ENCODE results near the gene C11orf16.
"Not testable (repeated sequence)": the region's sequence is repeated elsewhere in the genome, so short reads cannot be mapped to it uniquely, and the experiment has no call there.

The C11orf16 gene

GRCh38 chr11:8934742-8935488, 2.2 kb upstream of the C11orf16 start:
- no peak for DNase-seq

DNA sequence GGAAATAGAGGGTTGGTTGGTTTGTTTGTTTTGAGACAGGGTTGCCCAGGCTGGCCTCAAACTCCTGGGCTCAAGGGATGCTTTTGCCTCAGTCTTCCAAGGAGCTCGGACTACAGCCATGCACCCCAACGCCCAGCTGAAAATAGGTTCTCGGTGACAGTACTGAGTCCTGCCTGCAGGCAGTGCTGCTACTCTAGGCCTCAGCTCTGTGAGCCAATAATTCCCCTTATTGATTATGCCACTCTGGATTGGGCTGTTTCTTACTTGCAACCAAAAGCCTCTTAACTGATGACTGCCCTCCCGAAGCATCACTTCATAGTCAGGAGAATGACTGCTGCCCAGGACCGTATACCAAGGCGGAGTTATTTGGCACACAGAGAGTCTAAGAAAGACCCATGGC, 1.2 kb upstream of the C11orf16 start:
- no peak for DNase-seq

DNA sequence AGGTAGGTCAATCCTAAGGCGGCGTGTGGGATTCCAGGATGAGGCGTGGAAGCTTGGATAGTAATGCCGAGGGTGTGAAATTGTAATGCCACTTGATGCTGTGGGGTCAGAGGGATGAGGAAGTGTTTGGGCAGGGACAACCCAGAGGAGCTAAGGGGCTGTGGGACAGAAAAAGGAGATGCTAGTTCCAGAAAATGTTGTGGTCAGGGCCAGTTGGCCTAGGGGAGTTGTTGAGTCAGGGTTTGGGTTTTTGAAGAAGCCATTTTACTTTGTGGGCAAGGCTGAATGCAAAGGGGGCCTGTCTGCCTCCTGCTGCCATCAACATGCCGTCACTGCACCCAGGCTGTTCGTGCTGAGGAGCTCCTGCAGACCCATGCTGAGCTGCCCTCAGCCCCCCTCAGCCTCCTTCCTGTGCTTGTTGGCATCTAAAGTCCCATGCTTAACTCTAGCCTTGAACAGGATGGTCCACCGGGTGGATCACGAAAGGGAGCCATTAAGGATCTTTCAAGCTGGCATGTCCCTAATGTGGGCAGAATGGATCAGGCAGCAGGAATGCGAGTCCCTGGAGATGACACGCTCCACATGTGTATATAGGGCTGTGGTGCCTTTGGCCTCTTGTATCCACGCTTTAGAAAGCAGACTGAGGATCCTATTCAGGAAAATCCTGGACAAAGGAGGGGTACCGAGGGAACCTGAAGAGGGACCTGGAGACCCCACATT, 2.1 kb downstream of the C11orf16 start:
- no peak for DNase-seq

- no peak for DNase-seq
Observed at GRCh38 chr11:8928981-8929615, 3.6 kb downstream of the C11orf16 start.

- no peak for DNase-seq
Observed at GRCh38 chr11:8928205-8928604, 4.5 kb downstream of the C11orf16 start.

DNA sequence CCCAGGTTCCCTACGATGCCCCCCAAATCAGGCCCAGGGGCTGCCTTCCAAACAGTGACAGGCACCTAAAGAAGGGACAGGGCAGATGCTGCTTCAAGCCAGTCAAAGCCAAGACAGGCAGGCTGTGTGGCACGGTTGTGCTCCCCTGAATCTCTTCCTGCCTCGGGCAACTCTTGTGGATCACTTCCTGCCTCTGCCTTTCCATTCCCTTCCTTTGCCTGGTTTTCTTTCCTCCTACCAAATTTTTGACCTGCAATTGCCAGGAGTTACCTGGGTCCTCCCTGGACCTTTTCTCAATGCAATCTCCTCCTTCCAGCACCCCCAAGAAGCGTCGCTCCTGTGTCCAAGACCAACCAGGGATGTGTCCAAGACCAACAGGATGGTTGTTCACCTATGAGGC, 5.5 kb downstream of the C11orf16 start:
- no peak for DNase-seq

DNA sequence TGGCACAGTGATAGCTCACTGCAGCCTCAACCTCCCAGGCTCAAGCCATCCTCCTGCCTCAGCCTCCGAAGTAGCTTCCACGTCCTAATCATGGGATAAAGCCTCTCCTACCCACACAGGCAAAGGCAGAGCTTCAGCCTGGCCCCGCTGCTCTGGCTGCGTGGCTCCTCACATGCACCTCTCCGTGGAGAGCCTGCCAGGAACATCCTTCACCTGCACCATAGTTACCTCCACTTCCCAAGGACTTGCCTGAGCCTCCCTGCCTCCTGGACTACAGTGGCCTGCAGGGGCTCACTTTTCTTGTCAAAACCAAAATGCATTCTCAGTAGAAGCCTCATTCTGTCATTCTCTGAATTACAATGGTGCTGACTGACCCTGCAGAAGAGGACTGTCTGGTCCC, 6.5 kb downstream of the C11orf16 start:
- no peak for DNase-seq

DNA sequence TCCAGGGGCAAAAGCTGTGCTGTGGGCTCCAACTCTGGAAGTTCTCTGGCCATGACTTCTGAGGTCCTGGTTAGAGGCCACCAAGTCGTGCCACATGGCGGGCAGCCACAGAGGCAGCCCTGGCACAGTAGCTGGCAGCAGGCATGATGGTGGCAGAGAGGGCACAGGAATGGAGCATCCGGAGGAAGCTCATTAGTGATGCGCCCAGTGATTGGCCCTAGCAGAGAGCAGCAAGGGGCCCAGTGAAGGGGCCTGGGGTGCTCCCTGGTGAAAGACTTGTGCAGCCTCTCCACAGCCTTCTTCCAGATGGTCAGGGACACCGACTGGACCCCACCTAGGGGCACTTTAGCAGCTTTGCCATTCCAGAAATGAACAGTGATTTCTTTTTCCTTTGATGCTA, 7.0 kb downstream of the C11orf16 start:
- no peak for DNase-seq

DNA sequence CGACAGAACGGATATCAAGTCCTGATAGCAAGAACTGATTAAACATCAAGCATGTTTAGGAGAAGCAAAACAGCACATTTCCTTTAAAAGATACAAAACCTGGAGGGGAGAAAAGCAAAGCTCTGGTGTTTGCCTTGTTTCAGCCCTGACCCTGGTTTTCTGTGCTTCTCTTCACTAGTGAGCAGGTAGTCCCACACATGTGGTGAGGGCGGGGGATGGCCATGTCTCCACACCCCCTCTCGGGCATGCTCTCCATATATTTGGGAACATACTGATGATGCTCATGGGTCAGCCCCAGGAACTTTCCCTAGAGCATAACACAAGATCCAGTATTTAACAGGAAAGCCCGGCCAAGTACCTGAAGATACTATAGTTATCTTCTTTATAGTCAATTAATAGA, 10.1 kb downstream of the C11orf16 start:
- no peak for DNase-seq

- no peak for DNase-seq
Observed at GRCh38 chr11:8917157-8917825, 15.5 kb downstream of the C11orf16 start.

DNA sequence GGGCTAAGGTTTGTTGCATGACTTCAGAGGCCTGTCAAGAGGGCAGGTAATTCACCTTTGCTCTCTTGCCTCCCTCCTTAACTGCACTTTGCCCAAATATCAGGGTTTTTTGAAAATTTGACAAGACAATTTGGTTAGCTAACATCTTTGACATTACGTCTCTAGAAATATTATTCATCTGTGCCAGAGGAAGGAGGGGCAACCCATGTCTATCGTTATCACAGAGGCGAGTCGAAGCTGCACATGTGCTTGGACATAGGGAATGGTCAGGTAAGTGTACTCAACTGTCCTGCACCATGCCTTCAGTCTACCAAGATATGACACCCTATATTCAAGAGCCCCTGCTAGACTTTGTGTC, 18.1 kb downstream of the C11orf16 start:
- DNase-seq: no peak

DNA sequence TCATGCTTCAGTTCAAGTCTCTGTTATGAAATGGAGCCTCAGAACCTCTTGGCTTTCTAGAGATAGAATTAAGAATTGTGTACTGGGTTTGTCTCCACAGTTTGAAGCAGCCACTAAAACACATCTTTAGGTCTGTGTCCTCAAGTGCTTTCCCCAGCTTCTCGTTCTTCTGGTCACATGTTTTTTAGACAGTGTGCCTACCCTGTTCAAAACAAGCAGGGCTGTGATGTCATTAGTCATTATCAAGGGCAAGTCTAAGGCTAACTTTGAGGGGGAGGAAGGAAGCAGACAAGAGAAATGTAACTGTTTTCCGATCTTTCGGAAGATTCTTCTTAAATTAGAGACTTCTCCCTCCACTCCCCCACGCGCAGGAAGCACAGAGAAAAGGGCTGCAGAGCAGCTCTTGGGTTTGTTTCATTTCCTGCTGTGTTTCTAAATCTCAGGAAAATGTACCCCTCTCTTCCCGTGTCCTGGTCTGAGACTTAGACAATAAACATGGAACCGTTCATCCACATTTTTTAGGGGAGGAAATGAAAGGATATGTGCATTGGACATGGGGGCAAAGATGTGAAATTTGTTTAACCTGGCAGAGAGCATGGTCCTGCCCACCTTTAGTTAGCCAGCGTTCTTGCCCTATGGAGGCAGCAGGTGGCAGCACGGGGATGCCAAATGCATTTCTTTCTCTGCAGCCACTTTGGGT, 18.6 kb downstream of the C11orf16 start:
- DNase-seq: no peak

DNA sequence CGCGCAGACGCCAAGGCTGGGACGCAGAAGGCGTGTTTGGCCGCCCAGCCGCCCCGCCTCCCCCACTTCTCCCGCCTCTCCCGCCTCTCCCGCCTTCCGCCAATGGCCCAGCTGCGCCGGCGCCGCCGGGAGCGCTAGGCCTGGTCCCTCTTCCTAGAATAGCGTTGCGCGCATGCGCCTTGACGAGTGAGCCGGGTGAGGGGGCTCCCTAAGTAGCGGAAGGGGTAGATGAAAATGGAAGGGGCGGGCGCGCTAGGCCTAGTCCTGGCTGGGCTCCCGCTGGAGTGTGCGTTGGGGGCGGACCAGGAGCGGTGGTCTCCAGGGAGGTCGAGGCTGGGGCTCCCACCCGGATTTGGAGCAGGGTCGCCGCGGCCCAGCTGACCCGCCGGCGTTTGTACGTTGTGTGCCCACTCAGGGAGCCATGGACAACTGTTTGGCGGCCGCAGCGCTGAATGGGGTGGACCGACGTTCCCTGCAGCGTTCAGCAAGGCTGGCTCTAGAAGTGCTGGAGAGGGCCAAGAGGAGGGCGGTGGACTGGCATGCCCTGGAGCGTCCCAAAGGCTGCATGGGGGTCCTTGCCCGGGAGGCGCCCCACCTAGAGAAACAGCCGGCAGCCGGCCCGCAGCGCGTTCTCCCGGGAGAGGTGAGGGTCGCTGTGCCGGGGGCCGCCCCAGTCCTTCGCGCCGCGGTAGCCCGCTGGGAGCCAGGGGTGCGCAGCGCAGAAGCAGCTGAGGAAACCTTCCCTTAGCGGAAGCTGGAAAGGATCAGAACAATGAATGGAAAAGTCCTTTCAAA, 21.5 kb downstream of the C11orf16 start, which contains the start of gene AKIP1:
TSS of gene AKIP1 (plus strand) at position 161 of the 795 bp plus-strand sequence. CDS start at position 422, 261 bp downstream.
- DNase-seq: peak; percentile 61

DNA sequence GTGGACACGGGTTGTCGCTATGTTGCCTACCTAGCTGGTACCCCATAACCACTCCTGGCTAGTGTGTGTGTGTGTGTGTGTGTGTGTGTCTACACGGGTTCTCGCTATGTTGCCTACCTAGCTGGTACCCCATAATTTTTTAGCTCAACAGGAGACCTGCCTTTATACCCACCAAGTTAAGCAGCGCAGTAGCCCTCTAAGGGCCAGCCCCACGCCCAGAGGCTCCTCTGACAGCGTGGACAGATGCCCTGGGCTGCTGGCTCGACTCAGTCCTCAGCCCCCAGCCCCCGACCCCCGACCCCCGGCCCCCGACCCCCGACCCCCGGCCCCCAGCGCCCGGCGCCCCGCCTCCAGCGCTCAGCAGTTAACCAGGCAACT, 22.1 kb downstream of the C11orf16 start:
- DNase-seq: no peak

DNA sequence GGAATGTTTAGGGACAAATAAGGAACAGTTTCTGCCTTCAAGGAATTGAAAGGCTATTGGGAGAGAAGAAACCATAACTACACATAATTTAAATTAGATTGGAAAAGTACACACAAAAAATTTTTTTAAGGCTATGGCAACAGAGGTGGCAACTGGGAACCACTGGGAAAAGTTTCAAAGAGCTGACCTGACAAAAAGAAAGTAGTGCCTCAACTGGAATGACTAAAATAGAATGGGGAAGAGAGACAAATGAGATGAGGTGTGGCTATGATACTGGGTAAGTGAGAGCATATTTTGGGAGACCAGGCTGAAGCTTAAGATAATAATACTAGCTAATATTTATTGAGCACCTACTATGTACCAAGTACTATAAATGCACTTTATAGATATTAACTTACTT, 24.6 kb downstream of the C11orf16 start:
- no peak for DNase-seq

DNA sequence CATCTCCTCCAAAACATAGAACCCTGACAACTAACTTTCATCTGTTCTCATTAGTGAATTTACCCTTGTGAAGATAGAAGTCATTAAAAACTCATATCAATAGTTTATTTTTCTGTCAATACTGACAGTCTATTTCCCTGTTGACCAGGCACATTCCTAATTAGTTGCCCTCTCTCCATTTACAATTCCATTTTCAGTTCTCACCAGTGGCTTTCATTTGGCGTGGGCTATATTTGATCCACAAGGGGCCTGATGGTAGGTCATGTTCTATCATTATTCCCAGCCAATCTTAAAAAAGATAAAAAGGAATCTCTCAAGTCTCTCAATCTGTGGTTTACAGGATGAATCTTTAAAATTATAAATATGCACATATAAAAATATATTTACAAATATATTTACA, 25.6 kb downstream of the C11orf16 start:
- DNase-seq: no peak

DNA sequence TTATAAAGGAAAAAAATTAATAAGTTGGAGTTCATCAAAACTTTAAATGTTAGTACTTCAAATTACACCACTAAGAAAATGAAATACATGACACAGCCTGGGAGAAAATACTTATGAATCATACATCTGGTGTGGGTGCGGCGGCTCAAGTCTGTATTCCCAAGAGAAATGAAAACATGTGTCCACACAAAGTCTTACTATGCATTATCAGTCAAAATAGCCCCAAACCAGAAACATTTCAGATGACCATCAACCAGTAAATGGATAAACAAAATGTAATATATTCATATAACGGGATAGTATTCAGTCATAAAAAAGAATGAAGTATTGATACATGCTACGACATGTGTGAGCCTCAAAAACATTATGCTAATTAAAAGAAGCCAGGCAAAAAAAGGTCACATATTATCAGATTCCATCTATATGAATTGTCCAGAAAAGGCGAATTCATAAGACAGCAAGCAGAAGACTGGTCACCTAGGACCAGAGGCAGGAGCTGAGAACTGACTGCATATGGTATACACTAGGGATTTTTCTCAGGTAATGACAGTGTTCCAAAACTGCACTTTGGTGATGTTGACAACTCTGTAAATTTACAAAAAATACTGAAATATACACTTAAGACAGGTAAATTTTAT, 27.1 kb downstream of the C11orf16 start:
- DNase-seq: no peak

GRCh38 chr11:8899119-8899753, 33.5 kb downstream of the C11orf16 start:
- DNase-seq: no peak

- not testable (repeated sequence) for DNase-seq
Observed at GRCh38 chr11:8891185-8891584, 41.6 kb downstream of the C11orf16 start.

- DNase-seq: no peak
Observed at GRCh38 chr11:8886322-8886721, 46.4 kb downstream of the C11orf16 start.

GRCh38 chr11:8881585-8881984, 51.2 kb downstream of the C11orf16 start:
- not testable (repeated sequence) for DNase-seq
